Spinal cord (tissue), 10 donors: ENCODE data around the gene REPS2. TPM values are rescaled to one million over a fixed set of nuclear protein-coding genes. Genes with fewer than 3 reads are reported as not detected.

Experiments used
- DNase-seq, 6 donors: peaks; one replicate each; pipeline versions ENCODE4 v3.0.0 to v3.0.0-alpha.2; 2013 to 2015; ENCODE audit warnings: low spot score in 6 of 6, low read depth in 4 of 6
- H3K27ac ChIP-seq: one replicate; pipeline ENCODE4 v1.5.1; 2013; ENCODE audit warnings: low read depth, low read length, control low read depth
- H3K27me3 ChIP-seq: one replicate; pipeline ENCODE4 v1.6.1; 2013; ENCODE audit warnings: low read length; ENCODE audit not compliant: control insufficient read depth, insufficient read depth
- H3K36me3 ChIP-seq: one replicate; pipeline ENCODE4 v1.6.1; 2013; ENCODE audit warnings: low read length; ENCODE audit not compliant: control insufficient read depth, insufficient read depth
- H3K4me1 ChIP-seq: one replicate; pipeline ENCODE4 v1.6.1; 2013; ENCODE audit warnings: low read length; ENCODE audit not compliant: control insufficient read depth, insufficient read depth
- H3K4me3 ChIP-seq: one replicate; pipeline ENCODE4 v1.5.1; 2013; ENCODE audit warnings: low read depth, low read length, control low read depth
- H3K9me3 ChIP-seq: one replicate; pipeline ENCODE4 v1.6.1; 2013; ENCODE audit warnings: low read length; ENCODE audit not compliant: control insufficient read depth, insufficient read depth
- WGBS: methylation state at CpG from one replicate; pipeline ENCODE4 v1.1.5; 2013; ENCODE audit warnings: missing lambda C conversion rate; ENCODE audit not compliant: insufficient coverage; 5-methylcytosine and 5-hydroxymethylcytosine counted together
- polyA plus RNA-seq, 2 donors: library from polyadenylated mRNA; unstranded; fragments of 120-200 nt; gene quantifications; one replicate each; pipeline ENCODE4 v1.2.1, GENCODE V29; 2013; ENCODE audit not compliant: insufficient read length in 2 of 2
- small RNA-seq: library from RNA; depleted of rRNA; stranded (forward); fragments of <200 nt; gene quantifications from one replicate; pipeline ENCODE3, GENCODE V24; 2014; ENCODE audit warnings: low replicate concordance
- total RNA-seq, 2 donors: library from RNA; depleted of rRNA in 1 of 2; stranded (reverse); fragments of 120-200 nt in 1 of 2; fragments of >200 nt in 1 of 2; gene quantifications; one replicate each; pipeline versions ENCODE4 v1.2.3 to v1.2.4, GENCODE V29; 2013 to 2014
- donor health status: healthy.

The REPS2 gene
- total and polyA plus RNA-seq, 4 donors, result 13.4 to 61.1 (median 26.1) TPM

DNA sequence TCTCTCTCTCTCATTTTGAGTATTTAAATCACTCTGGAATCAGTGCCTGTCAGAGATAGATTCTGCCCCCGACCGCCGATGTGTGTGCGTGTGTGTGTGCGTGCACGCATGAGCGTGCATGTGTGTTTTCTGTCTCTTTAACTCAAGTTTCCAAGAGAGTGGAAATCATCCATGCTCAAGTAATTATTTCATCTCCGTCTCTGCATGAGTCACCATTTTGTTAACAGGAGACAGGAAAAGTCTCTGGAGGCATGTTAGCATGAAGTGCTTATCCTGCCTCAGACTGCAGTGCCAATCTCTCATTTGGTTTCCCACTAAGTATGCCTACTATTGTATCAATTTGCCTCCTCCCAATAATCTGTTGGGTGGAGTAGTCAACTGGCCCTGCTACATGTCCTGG, 245.6 kb downstream of the REPS2 start:
- no peaks in the 10 kb centered on the region for H3K4me1 ChIP-seq
- peaks cover 6% of the 10 kb centered on the region for H3K27me3 ChIP-seq
- no peak overlapping the region for H3K4me3 ChIP-seq
- H3K9me3 ChIP-seq, result no peaks in the 10 kb centered on the region
- WGBS, result 95% methylated on average over 7 of the region's 8 CpGs
- peak in 1 of 6 donors; percentile 13 for DNase-seq
- no peaks in the 10 kb centered on the region for H3K36me3 ChIP-seq
- no peak overlapping the region for H3K27ac ChIP-seq

Small RNAs within 50 kb of the gene (small RNA-seq; reads per million reads assigned to genes)
- gene RF00019 (not detected), gene RF00190 (not detected)

Other genes starting within 250 kb of the REPS2 start
- 10 to 100 TPM; 27.0 to 28.9 TPM for gene CTPS2, start 234.0 kb upstream of the REPS2 start, total RNA-seq
- gene CTPS2, start 234.0 kb upstream of the REPS2 start, polyA plus RNA-seq, result 10 to 100 TPM; 23.8 to 25.2 TPM
- gene SYAP1, start 227.0 kb upstream of the REPS2 start, total RNA-seq, result 10 to 100 TPM; 24.1 to 31.8 TPM
- gene SYAP1, start 227.0 kb upstream of the REPS2 start, polyA plus RNA-seq, result 10 to 100 TPM; 20.6 to 23.5 TPM
- gene TXLNG, start 160.2 kb upstream of the REPS2 start, total RNA-seq, result 10 to 100 TPM; 11.0 to 11.7 TPM
- 10 to 100 TPM; 10.8 to 11.8 TPM for gene TXLNG, start 160.2 kb upstream of the REPS2 start, polyA plus RNA-seq
- 100 to 1,000 TPM; 140 to 149 TPM for gene RBBP7, start 76.3 kb upstream of the REPS2 start, total RNA-seq
- 100 to 1,000 TPM; 128 to 135 TPM for gene RBBP7, start 76.3 kb upstream of the REPS2 start, polyA plus RNA-seq